ENCODE measurements around the gene TFAP2E.

TFAP2E gene

GRCh38 chr1:35570589-35571137 is 2.5 kb upstream of the TFAP2E start:
- Histone ChIP-seq H3K27me3 (ENCODE audit: control insufficient read depth, low read length) (peaks cover 17% of the 10 kb centered on the region; the same call in 1 of the 2 replicates), H3K9me2 (replicated peaks; ENCODE audit: control insufficient read depth, low read length) (no peaks in the 10 kb centered on the region), H3K27ac (ENCODE audit: low read depth, low read length) (no peak overlapping the region), H3F3A (ENCODE audit: control insufficient read depth, insufficient read depth) (peaks cover 3% of the 10 kb centered on the region; the same call in 1 of the 2 replicates), H3K4me3 (ENCODE audit: low read length) (no peak overlapping the region), H3K4me2 (ENCODE audit: low read length) (no peak overlapping the region), H3K4me1 (ENCODE audit: control insufficient read depth, low read length) (no peaks in the 10 kb centered on the region), H3K9me3 (ENCODE audit: control insufficient read depth, insufficient read depth, low read length) (no peaks in the 10 kb centered on the region), H3K79me2 (ENCODE audit: control insufficient read depth, low read length) (no peaks in the 10 kb centered on the region), H3K36me3 (ENCODE audit: control insufficient read depth, low read length) (no peaks in the 10 kb centered on the region), H4K20me1 (ENCODE audit: control insufficient read depth, insufficient read depth, low read depth, low read length) (0 out of 2 replicates have a peak, but pooled peaks cover 4% of the 10 kb centered on the region)
- TF ChIP-seq CTCF (IDR thresholded peaks at IDR 0.05; ENCODE audit: low read depth, low read length, poor library complexity, severe bottlenecking) (no peak), EZH2phosphoT487 (IDR thresholded peaks at IDR 0.05; ENCODE audit: borderline replicate concordance, low read length) (no peak)

GRCh38 chr1:35571263-35571662 is 1.9 kb upstream of the TFAP2E start:
- H3K27me3 ChIP-seq (ENCODE audit: control insufficient read depth, low read length): peaks cover 21% of the 10 kb centered on the region

GRCh38 chr1:35572296-35572695 is 818 bp upstream of the TFAP2E start:
- no peak overlapping the region for H3K4me2 ChIP-seq (ENCODE audit: low read length)

More at GRCh38 chr1:35571263-35571662, 1.9 kb upstream of the TFAP2E start:
- no peak overlapping the region for H3K4me3 ChIP-seq (ENCODE audit: low read length)
- H3K4me1 ChIP-seq (ENCODE audit: control insufficient read depth, low read length): no peaks in the 10 kb centered on the region; the same call in 1 of the 2 replicates
- no peaks in the 10 kb centered on the region for H3K9me3 ChIP-seq (ENCODE audit: control insufficient read depth, insufficient read depth, low read length)
- H3K79me2 ChIP-seq (ENCODE audit: control insufficient read depth, low read length): no peaks in the 10 kb centered on the region
- 0 out of 2 replicates have a peak, but pooled peaks cover 4% of the 10 kb centered on the region for H4K20me1 ChIP-seq (ENCODE audit: control insufficient read depth, insufficient read depth, low read depth, low read length)
- no peak for TF ChIP-seq CTCF (IDR thresholded peaks at IDR 0.05; ENCODE audit: low read depth, low read length, poor library complexity, severe bottlenecking)
- TF ChIP-seq EZH2phosphoT487 (IDR thresholded peaks at IDR 0.05; ENCODE audit: borderline replicate concordance, low read length): no peak
- no peaks in the 10 kb centered on the region for H3K36me3 ChIP-seq (ENCODE audit: control insufficient read depth, low read length)
- no peak overlapping the region for H3K4me2 ChIP-seq (ENCODE audit: low read length)
- no peak overlapping the region for H3K27ac ChIP-seq (ENCODE audit: low read depth, low read length)
- peaks cover 4% of the 10 kb centered on the region; the same call in 1 of the 2 replicates for H3F3A ChIP-seq (ENCODE audit: control insufficient read depth, insufficient read depth)
- H3K9me2 ChIP-seq (replicated peaks; ENCODE audit: control insufficient read depth, low read length): no peaks in the 10 kb centered on the region

More at GRCh38 chr1:35572296-35572695, 818 bp upstream of the TFAP2E start:
- Histone ChIP-seq H3K79me2 (ENCODE audit: control insufficient read depth, low read length) (no peaks in the 10 kb centered on the region), H3F3A (ENCODE audit: control insufficient read depth, insufficient read depth) (peaks cover 4% of the 10 kb centered on the region; the same call in 1 of the 2 replicates), H3K36me3 (ENCODE audit: control insufficient read depth, low read length) (no peaks in the 10 kb centered on the region), H3K27me3 (ENCODE audit: control insufficient read depth, low read length) (peaks cover 32% of the 10 kb centered on the region), H3K9me2 (replicated peaks; ENCODE audit: control insufficient read depth, low read length) (no peaks in the 10 kb centered on the region), H4K20me1 (ENCODE audit: control insufficient read depth, insufficient read depth, low read depth, low read length) (0 out of 2 replicates have a peak, but pooled peaks cover 4% of the 10 kb centered on the region), H3K4me3 (ENCODE audit: low read length) (no peak overlapping the region), H3K27ac (ENCODE audit: low read depth, low read length) (no peak overlapping the region), H3K4me1 (ENCODE audit: control insufficient read depth, low read length) (peaks cover 10% of the 10 kb centered on the region), H3K9me3 (ENCODE audit: control insufficient read depth, insufficient read depth, low read length) (no peaks in the 10 kb centered on the region)
- no peak for TF ChIP-seq EZH2phosphoT487 (IDR thresholded peaks at IDR 0.05; ENCODE audit: borderline replicate concordance, low read length)
- TF ChIP-seq CTCF (IDR thresholded peaks at IDR 0.05; ENCODE audit: low read depth, low read length, poor library complexity, severe bottlenecking): no peak

Measured in DOHH2 (cell line).